Hepatocyte (in vitro differentiated cells): ENCODE data around the gene PACSIN2. TPM values are rescaled to one million over a fixed set of nuclear protein-coding genes. Genes with fewer than 3 reads are reported as not detected.

ENCODE experiments used
- DNase-seq: peaks from one replicate; pipeline ENCODE4 v3.0.0-alpha.2; 2016; ENCODE audit warnings: low spot score
- H2AFZ ChIP-seq: fragments of 200-600 bp; sonication (generic); 2 replicates; pipeline ENCODE4 v1.6.0; 2016; ENCODE audit warnings: antibody characterized with exemption, mild to moderate bottlenecking
- H3K27ac ChIP-seq: fragments of 200-600 bp; sonication (generic); 2 replicates; pipeline ENCODE4 v1.5.1; 2016; ENCODE audit warnings: mild to moderate bottlenecking
- H3K27me3 ChIP-seq: fragments of 200-600 bp; sonication (generic); 2 replicates; pipeline ENCODE4 v1.6.1; 2016
- H3K36me3 ChIP-seq: fragments of 200-600 bp; sonication (generic); replicated peaks from 2 replicates; pipeline ENCODE4 v1.5.1; 2016; ENCODE audit warnings: low read depth; ENCODE audit not compliant: insufficient read depth
- H3K4me1 ChIP-seq: fragments of 200-600 bp; sonication (generic); 2 replicates; pipeline ENCODE4 v1.5.1; 2016; ENCODE audit warnings: mild to moderate bottlenecking, moderate library complexity; ENCODE audit not compliant: insufficient read depth
- H3K4me2 ChIP-seq: fragments of 200-600 bp; sonication (generic); 2 replicates; pipeline ENCODE4 v1.6.0; 2016
- H3K4me3 ChIP-seq: fragments of 200-600 bp; sonication (generic); 2 replicates; pipeline ENCODE4 v1.5.1; 2016; ENCODE audit warnings: mild to moderate bottlenecking
- H3K79me2 ChIP-seq: fragments of 200-600 bp; sonication (generic); 2 replicates; pipeline ENCODE4 v1.6.0; 2017; ENCODE audit warnings: mild to moderate bottlenecking
- H3K9me2 ChIP-seq: fragments of 200-600 bp; sonication (generic); replicated peaks from 2 replicates; pipeline ENCODE4 v1.6.0; 2017; ENCODE audit warnings: mild to moderate bottlenecking; ENCODE audit not compliant: insufficient read depth
- H3K9me3 ChIP-seq: fragments of 200-600 bp; sonication (generic); 2 replicates; pipeline ENCODE4 v1.5.1; 2016; ENCODE audit warnings: low read depth, mild to moderate bottlenecking
- H4K20me1 ChIP-seq: fragments of 200-600 bp; sonication (generic); 2 replicates; pipeline ENCODE4 v1.6.0; 2016; ENCODE audit warnings: mild to moderate bottlenecking; ENCODE audit not compliant: insufficient read depth, poor library complexity, severe bottlenecking
- EZH2 ChIP-seq: fragments of 200-600 bp; sonication (generic); IDR thresholded peaks from 2 replicates; pipeline ENCODE4 v1.6.1; 2016; ENCODE audit warnings: antibody characterized with exemption, mild to moderate bottlenecking, borderline replicate concordance
- EZH2phosphoT487 ChIP-seq: fragments of 200-600 bp; sonication (generic); IDR thresholded peaks from one replicate; pipeline ENCODE4 v1.6.1; 2018; ENCODE audit warnings: antibody characterized with exemption, mild to moderate bottlenecking, low read depth, moderate library complexity; ENCODE audit not compliant: unreplicated experiment, severe bottlenecking
- WGBS: methylation state at CpG from one replicate; pipeline ENCODE4 v1.1.6; 2016; ENCODE audit warnings: low lambda C conversion rate; ENCODE audit errors: missing lambda C conversion rate; 5-methylcytosine and 5-hydroxymethylcytosine counted together
- polyA plus RNA-seq: library from polyadenylated mRNA; unstranded; fragments of >200 nt; fragmentation: Nextera tagmentation; extraction: Ambion mirVana; gene quantifications from 2 replicates; pipeline ENCODE4 v1.2.1, GENCODE V29; 2016
- total RNA-seq: library from RNA; depleted of rRNA; stranded (reverse); fragments of >200 nt; gene quantifications from 2 replicates; pipeline ENCODE4 v1.2.3, GENCODE V29; 2014
- TF ChIP-seq, protein P1 (sequence below): fragments of 200-600 bp; sonication (generic); IDR thresholded peaks from 2 replicates; pipeline ENCODE4 v1.5.1; 2016; ENCODE audit warnings: antibody characterized with exemption, mild to moderate bottlenecking; ENCODE audit not compliant: poor library complexity

The PACSIN2 gene
- total and polyA plus RNA-seq, 2 experiments from 2014 or later, result 77.7 to 86.3 TPM

DNA sequence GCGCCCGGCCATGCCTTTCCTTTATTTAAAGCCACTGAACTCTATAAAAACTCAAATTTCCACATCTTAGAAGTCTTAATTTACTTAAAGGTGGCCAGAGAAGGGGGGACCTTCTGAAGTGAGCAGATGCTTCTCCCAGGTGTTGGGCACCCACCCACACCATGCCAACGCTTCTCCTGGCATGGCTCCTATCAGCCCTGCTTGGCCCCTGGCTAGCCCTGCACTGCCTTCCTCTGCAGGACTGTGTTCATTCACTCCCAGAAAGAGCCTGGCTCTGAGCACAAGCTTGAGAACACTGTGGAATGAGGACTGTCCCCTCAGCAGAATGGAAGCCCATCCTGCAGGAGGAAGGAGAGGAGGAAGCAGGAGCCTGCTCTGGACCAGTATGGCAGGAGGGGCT, 123.3 kb downstream of the PACSIN2 start:
- Histone ChIP-seq H3K4me3 (no peak overlapping the region), H3K9me3 (no peaks in the 10 kb centered on the region), H4K20me1 (peaks cover 5% of the 10 kb centered on the region), H3K4me2 (no peak overlapping the region), H2AFZ (no peak overlapping the region), H3K27me3 (no peaks in the 10 kb centered on the region), H3K9me2 (no peaks in the 10 kb centered on the region), H3K36me3 (no peaks in the 10 kb centered on the region), H3K27ac (no peak overlapping the region), H3K4me1 (peaks cover 17% of the 10 kb centered on the region), H3K79me2 (peaks cover 33% of the 10 kb centered on the region)
- 100% methylated on average over 3 of the region's 3 CpGs for WGBS
- DNase-seq, result no peak
- TF ChIP-seq EZH2phosphoT487 (no peak), EZH2 (no peak)
- TF ChIP-seq, protein P1, sequence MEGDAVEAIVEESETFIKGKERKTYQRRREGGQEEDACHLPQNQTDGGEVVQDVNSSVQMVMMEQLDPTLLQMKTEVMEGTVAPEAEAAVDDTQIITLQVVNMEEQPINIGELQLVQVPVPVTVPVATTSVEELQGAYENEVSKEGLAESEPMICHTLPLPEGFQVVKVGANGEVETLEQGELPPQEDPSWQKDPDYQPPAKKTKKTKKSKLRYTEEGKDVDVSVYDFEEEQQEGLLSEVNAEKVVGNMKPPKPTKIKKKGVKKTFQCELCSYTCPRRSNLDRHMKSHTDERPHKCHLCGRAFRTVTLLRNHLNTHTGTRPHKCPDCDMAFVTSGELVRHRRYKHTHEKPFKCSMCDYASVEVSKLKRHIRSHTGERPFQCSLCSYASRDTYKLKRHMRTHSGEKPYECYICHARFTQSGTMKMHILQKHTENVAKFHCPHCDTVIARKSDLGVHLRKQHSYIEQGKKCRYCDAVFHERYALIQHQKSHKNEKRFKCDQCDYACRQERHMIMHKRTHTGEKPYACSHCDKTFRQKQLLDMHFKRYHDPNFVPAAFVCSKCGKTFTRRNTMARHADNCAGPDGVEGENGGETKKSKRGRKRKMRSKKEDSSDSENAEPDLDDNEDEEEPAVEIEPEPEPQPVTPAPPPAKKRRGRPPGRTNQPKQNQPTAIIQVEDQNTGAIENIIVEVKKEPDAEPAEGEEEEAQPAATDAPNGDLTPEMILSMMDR, result no peak

DNA sequence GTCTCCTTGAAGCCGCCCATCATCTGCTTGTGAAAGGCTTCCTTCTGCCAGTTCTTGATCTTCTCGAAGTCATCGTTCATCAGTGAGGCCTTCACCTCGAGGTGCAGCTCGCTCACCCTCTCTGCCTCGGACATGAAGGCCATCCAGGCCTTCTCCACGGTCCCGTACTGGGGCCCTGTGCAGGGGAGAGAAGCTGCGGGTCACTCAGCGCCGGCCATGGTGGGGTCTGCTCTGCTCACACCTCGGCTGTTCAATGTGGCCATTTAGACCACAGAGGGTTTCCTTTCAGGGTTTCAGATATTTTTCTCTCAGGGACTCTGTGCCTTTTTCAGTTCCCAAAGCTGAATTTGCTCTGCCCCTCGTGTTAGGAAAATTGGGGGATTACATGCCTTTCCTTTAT, 123.9 kb downstream of the PACSIN2 start:
- no peaks in the 10 kb centered on the region for H3K9me2 ChIP-seq
- H2AFZ ChIP-seq, result no peak overlapping the region
- no peak overlapping the region for H3K4me2 ChIP-seq
- peaks cover 26% of the 10 kb centered on the region for H3K79me2 ChIP-seq
- DNase-seq, result no peak
- no peaks in the 10 kb centered on the region for H3K36me3 ChIP-seq
- no peak overlapping the region for H3K27ac ChIP-seq
- no peaks in the 10 kb centered on the region for H3K9me3 ChIP-seq
- WGBS, result 98% methylated on average over 13 of the region's 13 CpGs
- H3K4me1 ChIP-seq, result peaks cover 18% of the 10 kb centered on the region
- H4K20me1 ChIP-seq, result peaks cover 2% of the 10 kb centered on the region
- no peaks in the 10 kb centered on the region for H3K27me3 ChIP-seq
- TF ChIP-seq, protein P1, result no peak
- TF ChIP-seq EZH2, result no peak
- H3K4me3 ChIP-seq, result no peak overlapping the region

DNA sequence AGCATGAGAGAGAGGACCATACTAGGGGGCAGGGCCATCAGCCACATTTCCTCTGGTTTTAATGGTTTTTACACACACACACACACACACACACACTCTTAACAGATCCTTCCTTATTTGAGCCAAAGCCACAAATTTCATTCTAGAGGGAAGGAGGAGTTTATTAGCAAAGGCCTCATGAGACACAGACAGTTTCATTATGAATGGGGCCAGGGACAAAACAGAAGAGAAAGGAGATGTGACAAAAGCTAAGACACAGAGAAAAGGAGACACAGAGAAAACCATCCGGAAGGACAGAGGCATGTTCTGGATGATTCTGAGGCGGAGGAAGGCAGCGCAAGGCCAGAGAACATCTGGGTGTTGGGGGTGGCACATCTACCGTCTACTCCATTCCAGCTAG, 125.6 kb downstream of the PACSIN2 start:
- Histone ChIP-seq H3K9me2 (no peaks in the 10 kb centered on the region), H3K4me2 (no peak overlapping the region), H3K27ac (peak overlapping the region; percentile 96), H2AFZ (no peak overlapping the region), H3K36me3 (no peaks in the 10 kb centered on the region), H3K27me3 (no peaks in the 10 kb centered on the region), H3K4me1 (peaks cover 18% of the 10 kb centered on the region), H3K4me3 (no peak overlapping the region), H4K20me1 (no peaks in the 10 kb centered on the region), H3K79me2 (peaks cover 15% of the 10 kb centered on the region), H3K9me3 (no peaks in the 10 kb centered on the region)
- TF ChIP-seq, protein P1, result no peak
- no peak for TF ChIP-seq EZH2
- no peak for TF ChIP-seq EZH2phosphoT487
- WGBS, result 93% methylated on average over 4 of the region's 4 CpGs
- DNase-seq, result no peak
